HepG2 (cell line): ENCODE measurements around the gene JAM2. TPM values are rescaled to one million over a fixed set of nuclear protein-coding genes. Genes with fewer than 3 reads are reported as not detected.

Source experiments
- CBX2 ChIP-seq, 2 experiments: fragments of 200-600 bp in 1 of 2; sonication (generic); formaldehyde crosslinking in 1 of 2; IDR thresholded peaks; 2 replicates each; pipeline versions ENCODE4 v1.7.0 to v1.8.1; 2018 to 2022; ENCODE audit warnings: low read depth in 2 of 2, low read length in 1 of 2, mild to moderate bottlenecking in 1 of 2, missing genetic modification reagents in 1 of 2
- DNMT3B ChIP-seq: conservative IDR thresholded peaks from 2 replicates; pipeline ENCODE4 v1.6.1; 2016; ENCODE audit warnings: missing biosample characterization, control low read depth
- HDAC6 ChIP-seq: fragments of 200-600 bp; sonication (generic); IDR thresholded peaks from 2 replicates; pipeline ENCODE4 v1.7.0; 2017; ENCODE audit warnings: mild to moderate bottlenecking, antibody characterized with exemption, low read length, low read depth
- JUND ChIP-seq: sonication (generic); formaldehyde crosslinking; IDR thresholded peaks from 2 replicates; pipeline ENCODE4 v1.8.0; 2022; ENCODE audit warnings: mild to moderate bottlenecking, missing genetic modification reagents
- KLF12 ChIP-seq: sonication (generic); formaldehyde crosslinking; IDR thresholded peaks from 2 replicates; pipeline ENCODE4 v1.4.0; 2020; ENCODE audit warnings: missing genetic modification reagents, borderline replicate concordance
- MAZ ChIP-seq, 2 experiments: sonication (generic) in 1 of 2; formaldehyde crosslinking in 1 of 2; IDR thresholded peaks; 2 replicates each; pipeline versions ENCODE4 v1.5.0 to v1.6.1; 2012 to 2020; ENCODE audit warnings: low read depth in 2 of 2, mild to moderate bottlenecking in 2 of 2, borderline replicate concordance in 1 of 2, improper control_type of control experiment in 1 of 2, low read length in 1 of 2, missing genetic modification reagents in 1 of 2, moderate library complexity in 1 of 2
- NFRKB ChIP-seq: fragments of 450-650 bp; IDR thresholded peaks from 2 replicates; pipeline ENCODE4 v1.6.1; 2017
- NPAS2 ChIP-seq: sonication (generic); formaldehyde crosslinking; IDR thresholded peaks from 2 replicates; pipeline ENCODE4 v1.8.0; 2022; ENCODE audit warnings: mild to moderate bottlenecking, missing genetic modification reagents, borderline replicate concordance
- PHF8 ChIP-seq: sonication (generic); formaldehyde crosslinking; IDR thresholded peaks from 2 replicates; pipeline ENCODE4 v1.5.0; 2020; ENCODE audit warnings: missing genetic modification reagents
- RFXAP ChIP-seq: sonication (generic); formaldehyde crosslinking; IDR thresholded peaks from 2 replicates; pipeline ENCODE4 v1.4.0; 2020; ENCODE audit warnings: missing genetic modification reagents, borderline replicate concordance
- THAP11 ChIP-seq: IDR thresholded peaks from 2 replicates; pipeline ENCODE4 v1.6.1; 2016; ENCODE audit warnings: missing biosample characterization, missing genetic modification reagents
- ZBTB7A ChIP-seq: sonication (generic); formaldehyde crosslinking; IDR thresholded peaks from 2 replicates; pipeline ENCODE4 v1.8.0; 2022; ENCODE audit warnings: mild to moderate bottlenecking, missing genetic modification reagents
- ZFAT ChIP-seq: sonication (generic); formaldehyde crosslinking; conservative IDR thresholded peaks from 2 replicates; pipeline ENCODE4 v1.8.1; 2023; ENCODE audit warnings: missing genetic modification reagents, inconsistent platforms
- ZFX ChIP-seq: sonication (generic); formaldehyde crosslinking; IDR thresholded peaks from 2 replicates; pipeline ENCODE4 v1.4.0; 2020; ENCODE audit warnings: mild to moderate bottlenecking, low read depth, missing genetic modification reagents, moderate library complexity
- ZIK1 ChIP-seq: sonication (generic); formaldehyde crosslinking; IDR thresholded peaks from 2 replicates; pipeline ENCODE4 v1.5.0; 2020; ENCODE audit warnings: mild to moderate bottlenecking, low read depth, missing genetic modification reagents, borderline replicate concordance
- ZMAT3 ChIP-seq: sonication (generic); formaldehyde crosslinking; conservative IDR thresholded peaks from 2 replicates; pipeline ENCODE4 v1.7.0; 2021; ENCODE audit warnings: missing genetic modification reagents
- ZNF124 ChIP-seq: sonication (generic); formaldehyde crosslinking; IDR thresholded peaks from 2 replicates; pipeline ENCODE4 v1.4.0; 2020; ENCODE audit warnings: missing genetic modification reagents
- ZNF496 ChIP-seq: sonication (generic); formaldehyde crosslinking; IDR thresholded peaks from 2 replicates; pipeline ENCODE4 v1.8.1; 2023; ENCODE audit warnings: mild to moderate bottlenecking, moderate library complexity, missing genetic modification reagents; ENCODE audit not compliant: insufficient replicate concordance
- ZNF564 ChIP-seq: sonication (generic); formaldehyde crosslinking; IDR thresholded peaks from 2 replicates; pipeline ENCODE4 v1.8.1; 2023; ENCODE audit warnings: mild to moderate bottlenecking, missing genetic modification reagents
- ZNF589 ChIP-seq: sonication (generic); formaldehyde crosslinking; conservative IDR thresholded peaks from 2 replicates; pipeline ENCODE4 v1.8.0; 2022; ENCODE audit warnings: mild to moderate bottlenecking, moderate library complexity, missing genetic modification reagents
- ZNF660 ChIP-seq: sonication (generic); formaldehyde crosslinking; IDR thresholded peaks from 2 replicates; pipeline ENCODE4 v1.5.1; 2020; ENCODE audit warnings: mild to moderate bottlenecking, low read depth, missing genetic modification reagents, borderline replicate concordance
- ZNF709 ChIP-seq: sonication (generic); formaldehyde crosslinking; IDR thresholded peaks from 2 replicates; pipeline ENCODE4 v1.5.0; 2020; ENCODE audit warnings: mild to moderate bottlenecking, missing genetic modification reagents
- ZNF724P ChIP-seq: sonication (generic); formaldehyde crosslinking; IDR thresholded peaks from 2 replicates; pipeline ENCODE4 v1.8.0; 2022; ENCODE audit warnings: missing genetic modification reagents, borderline replicate concordance
- polyA plus RNA-seq, 8 experiments: library from polyadenylated mRNA; depleted of rRNA in 3 of 8; stranded (reverse) in 7 of 8; unstranded in 1 of 8; fragments of >200 nt; fragmentation: Illumina TruSeq in 4 of 8; extraction: Trizol in 4 of 8; gene quantifications; 2 replicates each; pipeline versions ENCODE4 v1.2.1 to v1.2.3, GENCODE V29; 2011 to 2016; ENCODE audit warnings: low read depth in 4 of 8, missing spikeins in 1 of 8, mixed read lengths in 1 of 8; ENCODE audit not compliant: insufficient read depth in 1 of 8
- total RNA-seq, 5 experiments: library from RNA; depleted of rRNA; stranded (reverse); fragments of >200 nt; fragmentation: Illumina TruSeq; extraction: Trizol; gene quantifications; 2 replicates each; pipeline ENCODE4 v1.2.3, GENCODE V29; 2016; ENCODE audit warnings: low read depth in 1 of 5
- TF ChIP-seq, protein P1 (sequence below): sonication (generic); formaldehyde crosslinking; IDR thresholded peaks from 2 replicates; pipeline ENCODE4 v1.8.1; 2023; ENCODE audit warnings: mild to moderate bottlenecking, missing genetic modification reagents
- TF ChIP-seq, protein P2 (sequence below): sonication (generic); formaldehyde crosslinking; IDR thresholded peaks from 2 replicates; pipeline ENCODE4 v1.4.0; 2020; ENCODE audit warnings: missing genetic modification reagents, borderline replicate concordance
- TF ChIP-seq, protein P3 (sequence below): sonication (generic); formaldehyde crosslinking; IDR thresholded peaks from 2 replicates; pipeline ENCODE4 v1.5.0; 2020; ENCODE audit warnings: mild to moderate bottlenecking, missing genetic modification reagents

Gene JAM2
- total and polyA plus RNA-seq, 2 of the 13 experiments (the other 11 are each of a cell fraction or from before 2014, with no cell fraction given) = 0.07 TPM; not detected in 1

DNA sequence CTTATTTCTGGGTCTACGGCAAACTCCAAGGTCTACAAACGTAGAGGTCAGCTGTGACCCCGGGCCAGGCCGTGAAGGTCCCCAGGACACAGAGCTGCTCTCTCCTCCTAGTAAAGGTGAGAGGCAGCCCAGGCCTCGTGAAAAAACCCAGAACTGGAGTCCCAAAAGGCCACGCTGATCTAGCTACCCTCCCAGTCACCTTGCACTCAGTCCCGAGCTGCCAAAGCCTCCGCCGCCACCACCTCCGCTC is 95.5 kb downstream of the JAM2 start (continued):
- no peak for TF ChIP-seq NFRKB
- TF ChIP-seq HDAC6 = no peak
- no peak for TF ChIP-seq CBX2 (IDR thresholded peaks at IDR 0.05; ENCODE audit: low read depth, low read length)
- TF ChIP-seq CBX2 (CRISPR knock-in tag; IDR thresholded peaks at IDR 0.05; ENCODE audit: low read depth) = no peak
- TF ChIP-seq ZIK1 (CRISPR knock-in tag) = no peak
- TF ChIP-seq RFXAP = no peak
- TF ChIP-seq DNMT3B (CRISPR knock-in tag) = no peak
- TF ChIP-seq MAZ (IDR thresholded peaks at IDR 0.05; ENCODE audit: borderline replicate concordance, low read depth, low read length) = no peak
- TF ChIP-seq MAZ (CRISPR knock-in tag; IDR thresholded peaks at IDR 0.05; ENCODE audit: low read depth) = no peak
- peak; percentile 80 for TF ChIP-seq ZMAT3 (CRISPR knock-in tag)
- peak; percentile 36; the same call in 1 of the 2 replicates for TF ChIP-seq ZNF709 (CRISPR knock-in tag)
- peak; percentile 80 for TF ChIP-seq ZFX (CRISPR knock-in tag)
- TF ChIP-seq ZNF660 (CRISPR knock-in tag) = no peak
- no peak for TF ChIP-seq ZBTB7A
- TF ChIP-seq ZNF496 (CRISPR knock-in tag) = no peak
- TF ChIP-seq THAP11 = no peak
- no peak for TF ChIP-seq KLF12 (CRISPR knock-in tag)
- TF ChIP-seq NPAS2 (CRISPR knock-in tag) = no peak
- TF ChIP-seq, protein P1, sequence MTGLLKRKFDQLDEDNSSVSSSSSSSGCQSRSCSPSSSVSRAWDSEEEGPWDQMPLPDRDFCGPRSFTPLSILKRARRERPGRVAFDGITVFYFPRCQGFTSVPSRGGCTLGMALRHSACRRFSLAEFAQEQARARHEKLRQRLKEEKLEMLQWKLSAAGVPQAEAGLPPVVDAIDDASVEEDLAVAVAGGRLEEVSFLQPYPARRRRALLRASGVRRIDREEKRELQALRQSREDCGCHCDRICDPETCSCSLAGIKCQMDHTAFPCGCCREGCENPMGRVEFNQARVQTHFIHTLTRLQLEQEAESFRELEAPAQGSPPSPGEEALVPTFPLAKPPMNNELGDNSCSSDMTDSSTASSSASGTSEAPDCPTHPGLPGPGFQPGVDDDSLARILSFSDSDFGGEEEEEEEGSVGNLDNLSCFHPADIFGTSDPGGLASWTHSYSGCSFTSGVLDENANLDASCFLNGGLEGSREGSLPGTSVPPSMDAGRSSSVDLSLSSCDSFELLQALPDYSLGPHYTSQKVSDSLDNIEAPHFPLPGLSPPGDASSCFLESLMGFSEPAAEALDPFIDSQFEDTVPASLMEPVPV (CRISPR knock-in tag) = 0 out of 2 replicates have a peak, but pooled peaks have one; percentile 7
- TF ChIP-seq JUND (CRISPR knock-in tag) = no peak
- peak; percentile 53; the same call in 1 of the 2 replicates for TF ChIP-seq ZNF124 (CRISPR knock-in tag)
- TF ChIP-seq ZNF564 (CRISPR knock-in tag) = no peak; the same call in 1 of the 2 replicates
- 0 out of 2 replicates have a peak, but pooled peaks have one; percentile 5 for TF ChIP-seq ZNF589 (CRISPR knock-in tag)
- TF ChIP-seq, protein P2, sequence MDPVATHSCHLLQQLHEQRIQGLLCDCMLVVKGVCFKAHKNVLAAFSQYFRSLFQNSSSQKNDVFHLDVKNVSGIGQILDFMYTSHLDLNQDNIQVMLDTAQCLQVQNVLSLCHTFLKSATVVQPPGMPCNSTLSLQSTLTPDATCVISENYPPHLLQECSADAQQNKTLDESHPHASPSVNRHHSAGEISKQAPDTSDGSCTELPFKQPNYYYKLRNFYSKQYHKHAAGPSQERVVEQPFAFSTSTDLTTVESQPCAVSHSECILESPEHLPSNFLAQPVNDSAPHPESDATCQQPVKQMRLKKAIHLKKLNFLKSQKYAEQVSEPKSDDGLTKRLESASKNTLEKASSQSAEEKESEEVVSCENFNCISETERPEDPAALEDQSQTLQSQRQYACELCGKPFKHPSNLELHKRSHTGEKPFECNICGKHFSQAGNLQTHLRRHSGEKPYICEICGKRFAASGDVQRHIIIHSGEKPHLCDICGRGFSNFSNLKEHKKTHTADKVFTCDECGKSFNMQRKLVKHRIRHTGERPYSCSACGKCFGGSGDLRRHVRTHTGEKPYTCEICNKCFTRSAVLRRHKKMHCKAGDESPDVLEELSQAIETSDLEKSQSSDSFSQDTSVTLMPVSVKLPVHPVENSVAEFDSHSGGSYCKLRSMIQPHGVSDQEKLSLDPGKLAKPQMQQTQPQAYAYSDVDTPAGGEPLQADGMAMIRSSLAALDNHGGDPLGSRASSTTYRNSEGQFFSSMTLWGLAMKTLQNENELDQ (CRISPR knock-in tag) = no peak
- TF ChIP-seq ZNF724P = no peak
- TF ChIP-seq ZFAT (CRISPR knock-in tag) = no peak
- TF ChIP-seq PHF8 (CRISPR knock-in tag) = peak; percentile 51; the same call in 1 of the 2 replicates
- TF ChIP-seq, protein P3, sequence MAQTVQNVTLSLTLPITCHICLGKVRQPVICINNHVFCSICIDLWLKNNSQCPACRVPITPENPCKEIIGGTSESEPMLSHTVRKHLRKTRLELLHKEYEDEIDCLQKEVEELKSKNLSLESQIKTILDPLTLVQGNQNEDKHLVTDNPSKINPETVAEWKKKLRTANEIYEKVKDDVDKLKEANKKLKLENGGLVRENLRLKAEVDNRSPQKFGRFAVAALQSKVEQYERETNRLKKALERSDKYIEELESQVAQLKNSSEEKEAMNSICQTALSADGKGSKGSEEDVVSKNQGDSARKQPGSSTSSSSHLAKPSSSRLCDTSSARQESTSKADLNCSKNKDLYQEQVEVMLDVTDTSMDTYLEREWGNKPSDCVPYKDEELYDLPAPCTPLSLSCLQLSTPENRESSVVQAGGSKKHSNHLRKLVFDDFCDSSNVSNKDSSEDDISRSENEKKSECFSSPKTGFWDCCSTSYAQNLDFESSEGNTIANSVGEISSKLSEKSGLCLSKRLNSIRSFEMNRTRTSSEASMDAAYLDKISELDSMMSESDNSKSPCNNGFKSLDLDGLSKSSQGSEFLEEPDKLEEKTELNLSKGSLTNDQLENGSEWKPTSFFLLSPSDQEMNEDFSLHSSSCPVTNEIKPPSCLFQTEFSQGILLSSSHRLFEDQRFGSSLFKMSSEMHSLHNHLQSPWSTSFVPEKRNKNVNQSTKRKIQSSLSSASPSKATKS (CRISPR knock-in tag) = 0 out of 2 replicates have a peak, but pooled peaks have one; percentile 59
